GM12878 (cell line): ENCODE results near the gene RALGAPA2.

ENCODE experiments used
- CTCF ChIP-seq, 3 experiments: IDR thresholded peaks in 2 of 3; conservative IDR thresholded peaks in 1 of 3; 2 replicates each; pipeline ENCODE4 v1.5.1; 2011; ENCODE audit warnings: low read depth in 3 of 3, low read length in 3 of 3, mild to moderate bottlenecking in 3 of 3, control low read depth in 2 of 3, moderate library complexity in 2 of 3, inconsistent platforms in 1 of 3, mixed read lengths in 1 of 3; ENCODE audit not compliant: control insufficient read depth in 2 of 3, insufficient read depth in 1 of 3; ENCODE audit errors: extremely low read depth in 1 of 3
- FOS ChIP-seq: IDR thresholded peaks from 3 replicates; pipeline ENCODE4 v1.6.1; 2011; ENCODE audit warnings: borderline replicate concordance; ENCODE audit not compliant: insufficient read length; ENCODE audit errors: extremely low read depth
- JUND ChIP-seq: IDR thresholded peaks from 2 replicates; pipeline ENCODE4 v1.6.1; 2012; ENCODE audit warnings: low read depth, mild to moderate bottlenecking, low read length, improper control_type of control experiment, moderate library complexity
- MYC ChIP-seq: IDR thresholded peaks from 2 replicates; pipeline ENCODE4 v1.6.1; 2011; ENCODE audit warnings: mild to moderate bottlenecking, low read length, moderate library complexity, inconsistent platforms; ENCODE audit not compliant: insufficient read depth, insufficient replicate concordance, insufficient read length, severe bottlenecking
- PML ChIP-seq: IDR thresholded peaks from 2 replicates; pipeline ENCODE4 v1.6.1; 2012; ENCODE audit warnings: low read length, inconsistent platforms
- POLR2A ChIP-seq: IDR thresholded peaks from 2 replicates; pipeline ENCODE4 v1.6.1; 2011; ENCODE audit warnings: low read depth, mild to moderate bottlenecking, low read length
- RAD21 ChIP-seq: IDR thresholded peaks from 2 replicates; pipeline ENCODE4 v1.6.1; 2011; ENCODE audit warnings: mild to moderate bottlenecking, low read depth, low read length, moderate library complexity; ENCODE audit not compliant: insufficient read depth
- SIN3A ChIP-seq: IDR thresholded peaks from 2 replicates; pipeline ENCODE4 v1.6.1; 2012; ENCODE audit warnings: low read depth, low read length, improper control_type of control experiment

- TF ChIP-seq CTCF (IDR thresholded peaks at IDR 0.05 in 2 of 3, conservative IDR thresholded peaks at IDR 0.05 in 1 of 3; ENCODE audit: control insufficient read depth in 2 of 3, extremely low read depth in 1 of 3, insufficient read depth in 1 of 3, low read depth in 3 of 3, low read length in 3 of 3) (no peak), RAD21 (no peak), POLR2A (no peak), JUND (no peak), SIN3A (no peak), FOS (no peak), MYC (no peak), PML (no peak)
These were observed 160.4 kb downstream of the RALGAPA2 start for GRCh38 chr20:20552076-20552475.
